Effector CD8-positive, alpha-beta T cell (primary cell): ENCODE measurements around the gene FHAD1.

Source experiments
- DNase-seq: peaks from one replicate; lab custom pipeline; 2025; lab: John Stamatoyannopoulos, UW

FHAD1 gene

GRCh38 chr1:15345705-15346345 is 98.8 kb downstream of the FHAD1 start:
- DNase-seq, result no peak

- DNase-seq, result no peak
Observed at GRCh38 chr1:15346346-15347030, 99.5 kb downstream of the FHAD1 start.

DNA sequence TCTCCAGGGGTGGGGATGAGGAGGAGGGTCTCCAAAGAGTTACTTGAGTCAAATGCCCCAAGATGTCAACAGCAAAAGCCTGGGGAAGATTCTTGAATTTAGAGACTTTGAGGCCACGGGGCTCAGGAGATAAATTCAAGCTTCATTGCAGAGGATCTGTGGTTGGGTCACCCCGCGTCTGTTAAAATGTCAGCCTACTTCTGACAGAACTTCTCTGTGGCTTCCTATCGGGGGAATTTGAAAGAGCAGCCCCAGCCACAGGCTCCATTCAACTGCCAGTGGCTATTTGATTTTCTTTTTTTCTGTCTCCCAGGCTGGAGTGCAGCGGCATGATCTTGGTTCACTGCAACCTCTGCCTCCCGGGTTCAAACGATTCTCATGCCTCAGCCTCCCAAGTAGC is 100.2 kb downstream of the FHAD1 start:
- DNase-seq, result no peak

DNA sequence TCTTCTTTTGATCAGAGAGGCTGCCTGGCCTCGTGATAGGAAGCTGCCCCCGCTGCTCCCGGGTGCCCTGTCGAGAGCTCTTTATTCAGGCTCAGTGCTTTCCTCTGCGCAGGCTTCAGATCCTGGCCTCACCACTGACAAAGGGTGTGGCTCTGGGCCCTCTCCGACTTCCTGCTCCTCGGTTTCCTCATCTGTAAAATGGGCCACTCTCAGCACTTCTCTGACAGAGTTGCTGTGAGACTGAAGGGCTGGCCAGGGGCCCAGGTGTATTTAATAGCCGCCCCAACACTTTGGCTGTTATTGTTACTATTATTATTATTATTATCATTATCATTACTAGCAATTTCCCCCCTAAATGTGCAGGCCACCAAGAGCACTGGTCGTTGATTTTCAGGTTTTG is 101.6 kb downstream of the FHAD1 start:
- no peak for DNase-seq

- DNase-seq, result no peak
Observed at GRCh38 chr1:15349133-15349532, 102.1 kb downstream of the FHAD1 start.

DNA sequence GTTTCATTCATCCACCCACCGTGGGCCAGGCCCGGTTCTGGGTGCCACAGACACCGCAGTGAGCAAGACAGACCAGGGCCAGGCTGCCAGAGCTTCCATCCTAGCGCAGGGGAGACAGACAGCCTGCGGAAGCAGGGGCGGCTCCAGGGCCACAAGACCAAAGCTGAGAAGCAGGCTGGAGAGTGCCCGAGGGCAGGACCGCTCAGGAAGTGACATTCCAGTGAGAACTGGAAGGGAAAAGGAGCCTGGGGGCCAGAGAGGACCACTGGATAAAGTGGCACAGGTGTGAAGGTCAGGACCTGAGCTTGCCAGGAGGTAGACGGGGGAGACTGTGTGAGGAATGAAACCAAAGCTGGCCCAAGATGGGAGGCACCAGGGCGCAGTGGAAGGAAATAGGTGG is 103.1 kb downstream of the FHAD1 start:
- no peak for DNase-seq

DNA sequence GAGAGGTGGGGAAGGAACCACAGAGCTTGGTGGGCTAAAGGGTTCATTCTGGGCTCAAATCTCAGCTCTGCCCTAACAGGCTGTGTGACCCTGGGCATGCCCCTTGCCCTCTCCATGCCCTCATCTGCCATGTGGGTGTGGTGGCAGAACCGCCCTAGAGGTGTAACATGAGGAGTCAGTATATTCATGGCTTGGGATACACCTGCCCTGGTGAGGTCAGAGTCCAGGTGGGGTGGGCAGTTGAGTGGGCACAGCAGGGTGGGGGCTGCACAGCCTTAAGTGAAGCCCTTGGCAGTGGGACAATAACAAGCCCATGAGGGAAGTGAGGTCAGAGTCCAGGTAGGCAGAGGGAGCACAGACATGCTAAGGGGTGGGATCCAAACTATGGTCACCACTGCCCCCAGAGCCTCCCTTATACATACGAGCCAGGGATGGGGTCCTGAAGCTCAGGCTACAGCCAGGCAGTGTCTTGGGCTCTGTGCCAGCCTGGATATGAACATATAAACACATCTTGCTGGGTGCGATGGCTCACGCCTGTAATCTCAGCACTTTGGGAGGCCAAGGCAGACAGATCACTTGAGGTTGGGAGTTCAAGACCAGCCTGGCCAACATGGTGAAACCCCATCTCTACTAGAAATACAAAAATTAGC is 103.7 kb downstream of the FHAD1 start:
- no peak for DNase-seq

DNA sequence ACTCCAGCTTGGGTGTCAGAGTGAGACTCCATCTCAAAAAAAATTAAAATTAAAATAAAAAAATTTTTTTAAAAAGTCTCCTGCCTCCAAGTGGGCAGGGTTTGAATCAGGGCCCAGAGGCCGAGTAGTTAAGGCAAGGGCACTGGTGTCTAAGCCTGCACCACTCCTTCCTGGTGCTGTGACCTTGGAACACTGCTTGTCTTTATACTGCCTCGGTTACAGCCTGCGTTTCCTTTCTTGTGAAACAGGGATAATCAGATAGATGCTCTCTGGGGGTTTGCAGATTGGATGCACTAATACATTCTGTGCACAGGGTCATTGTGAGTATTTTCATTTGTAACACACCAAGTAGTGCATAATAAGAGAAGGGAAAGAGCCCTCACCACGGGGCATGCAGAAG is 104.3 kb downstream of the FHAD1 start:
- no peak for DNase-seq

- no peak for DNase-seq
Observed at GRCh38 chr1:15352128-15352957, 105.3 kb downstream of the FHAD1 start.

GRCh38 chr1:15353839-15354579 is 107.0 kb downstream of the FHAD1 start:
- no peak for DNase-seq

GRCh38 chr1:15354580-15354965 is 107.5 kb downstream of the FHAD1 start:
- DNase-seq, result no peak

GRCh38 chr1:15355968-15356625 is 109.1 kb downstream of the FHAD1 start:
- no peak for DNase-seq

- no peak for DNase-seq
Observed at GRCh38 chr1:15357612-15358207, 110.7 kb downstream of the FHAD1 start.

- DNase-seq, result no peak
Observed at GRCh38 chr1:15358565-15359133, 111.6 kb downstream of the FHAD1 start.

DNA sequence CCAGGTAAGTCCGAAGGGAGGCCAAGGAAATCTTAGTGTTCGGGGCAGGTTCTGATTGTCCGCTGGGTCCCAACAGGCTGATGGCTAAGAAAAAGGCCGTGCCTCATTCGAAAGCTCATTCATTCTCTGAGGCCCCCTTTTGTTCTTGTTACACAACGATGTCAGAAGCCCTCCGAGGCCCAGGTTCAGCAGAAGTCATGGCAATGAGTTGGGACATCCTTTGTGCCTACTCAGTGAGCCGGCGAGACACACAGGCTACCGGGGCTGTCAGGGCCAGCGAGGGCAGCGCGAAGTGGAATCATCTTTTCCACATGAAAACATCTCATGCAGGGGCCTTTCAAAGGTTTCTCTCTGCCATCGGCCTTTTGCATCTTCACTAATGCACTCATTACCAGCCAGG is 113.7 kb downstream of the FHAD1 start:
- DNase-seq, result no peak

GRCh38 chr1:15362096-15362736 is 115.2 kb downstream of the FHAD1 start:
- DNase-seq, result no peak

GRCh38 chr1:15362737-15363128 is 115.7 kb downstream of the FHAD1 start:
- DNase-seq, result no peak

GRCh38 chr1:15364740-15365139 is 117.7 kb downstream of the FHAD1 start:
- DNase-seq, result no peak

GRCh38 chr1:15368888-15369287 is 121.9 kb downstream of the FHAD1 start:
- DNase-seq, result no peak

GRCh38 chr1:15370268-15370667 is 123.2 kb downstream of the FHAD1 start:
- DNase-seq, result no peak
